Activated naive CD8-positive, alpha-beta T cell treated with anti-CD3 and anti-CD28 coated beads, Interleukin-2, amount 10 ng/mL, durations not matched to agents 7 days and 5 days (primary cell): ENCODE data around the gene COA5. TPM values are rescaled to one million over a fixed set of nuclear protein-coding genes. Genes with fewer than 3 reads are reported as not detected.
A peak's percentile ranks its signal among the peaks of the same experiment; 100 is the strongest.

Experiments
- ATAC-seq: fragments of 150-1000 bp; cut with Tn5 transposase; one replicate; pipeline ENCODE4 v1.10.0; 2021; ENCODE audit warnings: low read depth, moderate library complexity
- POLR2A ChIA-PET: fragments of 350-600 bp; sonication (Branson Sonifier 250); formaldehyde crosslinking; loops from one replicate; lab custom pipeline; 2021; ENCODE audit warnings: antibody characterized with exemption; lab: Charles Lee
- DNase-seq: peaks from one replicate; pipeline ENCODE4 v3.0.0; 2021
- H3K27ac Mint-ChIP-seq: one replicate; pipeline ENCODE4 v1.8.0; 2022; ENCODE audit warnings: mild to moderate bottlenecking, mixed read lengths
- H3K27me3 Mint-ChIP-seq: one replicate; pipeline ENCODE4 v1.8.0; 2022; ENCODE audit warnings: mild to moderate bottlenecking, moderate library complexity, mixed read lengths
- H3K36me3 Mint-ChIP-seq: one replicate; pipeline ENCODE4 v1.8.0; 2021; ENCODE audit warnings: mild to moderate bottlenecking, mixed read lengths
- H3K4me1 Mint-ChIP-seq: one replicate; pipeline ENCODE4 v1.8.0; 2021; ENCODE audit warnings: mixed read lengths
- H3K4me3 Mint-ChIP-seq: one replicate; pipeline ENCODE4 v1.8.0; 2022; ENCODE audit warnings: mild to moderate bottlenecking, moderate library complexity, mixed read lengths
- H3K9me3 Mint-ChIP-seq: one replicate; pipeline ENCODE4 v1.8.0; 2021; ENCODE audit warnings: mixed read lengths
- total RNA-seq, 2 experiments: library from RNA; stranded (reverse); gene quantifications; one replicate each; pipeline ENCODE4 v1.2.3, GENCODE V29; 2021

Gene COA5
- total RNA-seq, 2 experiments from 2014 or later, result 36.2 to 36.7 TPM

GRCh38 chr2:98632351-98632750, 24.0 kb upstream of the COA5 start:
- peaks cover 24% of the 10 kb centered on the region for H3K4me1 Mint-ChIP-seq
- no peak overlapping the region for H3K4me3 Mint-ChIP-seq
- POLR2A ChIA-PET, result no interaction called here
- H3K27ac Mint-ChIP-seq, result peak overlapping the region; percentile 30
- no peaks in the 10 kb centered on the region for H3K27me3 Mint-ChIP-seq
- H3K36me3 Mint-ChIP-seq, result peaks cover 48% of the 10 kb centered on the region
- DNase-seq (no peak), ATAC-seq (no peak)
- no peaks in the 10 kb centered on the region for H3K9me3 Mint-ChIP-seq

GRCh38 chr2:98623657-98624056, 15.3 kb upstream of the COA5 start:
- no peak for ATAC-seq
- Mint-ChIP-seq H3K9me3 (no peaks in the 10 kb centered on the region), H3K27ac (peak overlapping the region; percentile 10), H3K27me3 (no peaks in the 10 kb centered on the region), H3K4me3 (no peak overlapping the region), H3K36me3 (peaks cover 28% of the 10 kb centered on the region), H3K4me1 (peaks cover 16% of the 10 kb centered on the region)
- POLR2A ChIA-PET, result interaction anchor here (1.0 kb wide), 1 partner anchor 11 kb away, joined by 4 read pairs; no protein-coding TSS in a partner anchor
- no peak for DNase-seq

GRCh38 chr2:98617149-98617548, 8.8 kb upstream of the COA5 start:
- H3K4me1 Mint-ChIP-seq, result peaks cover 18% of the 10 kb centered on the region
- ATAC-seq, result no peak
- H3K4me3 Mint-ChIP-seq, result no peak overlapping the region
- H3K27ac Mint-ChIP-seq, result peak overlapping the region; percentile 37
- H3K36me3 Mint-ChIP-seq, result peaks cover 47% of the 10 kb centered on the region
- no peak for DNase-seq
- H3K9me3 Mint-ChIP-seq, result no peaks in the 10 kb centered on the region
- POLR2A ChIA-PET, result interaction anchor here (0.7 to 2.4 kb wide), 2 partner anchors 8 to 17 kb away, joined by 3 to 11 read pairs; partner anchors contain the start of genes COA5 and UNC50
- H3K27me3 Mint-ChIP-seq, result no peaks in the 10 kb centered on the region

GRCh38 chr2:98615481-98615880, 7.2 kb upstream of the COA5 start:
- Mint-ChIP-seq H3K27me3 (no peaks in the 10 kb centered on the region), H3K4me1 (peaks cover 27% of the 10 kb centered on the region), H3K4me3 (no peak overlapping the region), H3K27ac (peak overlapping the region; percentile 8), H3K36me3 (peaks cover 51% of the 10 kb centered on the region), H3K9me3 (no peaks in the 10 kb centered on the region)
- ATAC-seq (no peak), DNase-seq (no peak)
- POLR2A ChIA-PET, result no interaction called here

- Mint-ChIP-seq H3K36me3 (peaks cover 49% of the 10 kb centered on the region), H3K4me3 (no peak overlapping the region), H3K9me3 (no peaks in the 10 kb centered on the region), H3K27ac (no peak overlapping the region), H3K27me3 (no peaks in the 10 kb centered on the region), H3K4me1 (peaks cover 35% of the 10 kb centered on the region)
- no peak for ATAC-seq
- DNase-seq, result no peak
- POLR2A ChIA-PET, result no interaction called here
Measured at GRCh38 chr2:98614024-98614739, 5.9 kb upstream of the COA5 start.

- DNase-seq, result no peak
- peak overlapping the region; percentile 82 for H3K4me3 Mint-ChIP-seq
- peaks cover 24% of the 10 kb centered on the region for H3K36me3 Mint-ChIP-seq
- no peaks in the 10 kb centered on the region for H3K9me3 Mint-ChIP-seq
- POLR2A ChIA-PET, result interaction anchor here (0.5 to 1.9 kb wide), 7 partner anchors 9 to 162 kb away, joined by 3 to 11 read pairs (median 5); partner anchors contain the start of gene MGAT4A
- peaks cover 48% of the 10 kb centered on the region for H3K4me1 Mint-ChIP-seq
- H3K27me3 Mint-ChIP-seq, result no peaks in the 10 kb centered on the region
- no peak for ATAC-seq
- H3K27ac Mint-ChIP-seq, result peak overlapping the region; percentile 95
Measured at GRCh38 chr2:98608962-98609604, 771 bp upstream of the COA5 start.

- ATAC-seq (no peak), DNase-seq (no peak)
- Mint-ChIP-seq H3K27ac (peak overlapping the region; percentile 95), H3K36me3 (peaks cover 14% of the 10 kb centered on the region), H3K4me1 (peaks cover 48% of the 10 kb centered on the region), H3K4me3 (peak overlapping the region; percentile 82), H3K9me3 (no peaks in the 10 kb centered on the region), H3K27me3 (no peaks in the 10 kb centered on the region)
- POLR2A ChIA-PET, result interaction anchor here (1.0 to 1.9 kb wide), 2 partner anchors 123 to 547 kb away, joined by 3 to 6 read pairs; partner anchors contain the start of genes LIPT1, MGAT4A and TSGA10
Measured at GRCh38 chr2:98607741-98608115, 584 bp downstream of the COA5 start.

GRCh38 chr2:98607104-98607503, 1.2 kb downstream of the COA5 start:
- POLR2A ChIA-PET, result interaction anchor here (1.0 kb wide), 1 partner anchor 547 kb away, joined by 3 read pairs; the partner anchor contains the start of genes LIPT1 and TSGA10

GRCh38 chr2:98606431-98606830, 1.9 kb downstream of the COA5 start:
- ATAC-seq (no peak), DNase-seq (no peak)
- POLR2A ChIA-PET, result no interaction called here
- H3K9me3 Mint-ChIP-seq, result no peaks in the 10 kb centered on the region
- H3K27me3 Mint-ChIP-seq, result no peaks in the 10 kb centered on the region
- H3K4me3 Mint-ChIP-seq, result no peak overlapping the region
- peak overlapping the region; percentile 12 for H3K27ac Mint-ChIP-seq
- H3K4me1 Mint-ChIP-seq, result peaks cover 44% of the 10 kb centered on the region
- H3K36me3 Mint-ChIP-seq, result peaks cover 11% of the 10 kb centered on the region

More at GRCh38 chr2:98607104-98607503, 1.2 kb downstream of the COA5 start:
- peaks cover 14% of the 10 kb centered on the region for H3K36me3 Mint-ChIP-seq
- H3K27me3 Mint-ChIP-seq, result no peaks in the 10 kb centered on the region
- H3K27ac Mint-ChIP-seq, result peak overlapping the region; percentile 95
- no peaks in the 10 kb centered on the region for H3K9me3 Mint-ChIP-seq
- H3K4me3 Mint-ChIP-seq, result peak overlapping the region; percentile 82
- H3K4me1 Mint-ChIP-seq, result peaks cover 48% of the 10 kb centered on the region
- no peak for DNase-seq
- no peak for ATAC-seq

GRCh38 chr2:98605076-98605475, 3.2 kb downstream of the COA5 start:
- Mint-ChIP-seq H3K36me3 (peaks cover 7% of the 10 kb centered on the region), H3K27me3 (no peaks in the 10 kb centered on the region), H3K27ac (peak overlapping the region; percentile 18), H3K4me3 (no peak overlapping the region), H3K4me1 (peaks cover 31% of the 10 kb centered on the region), H3K9me3 (no peaks in the 10 kb centered on the region)
- no peak for DNase-seq
- POLR2A ChIA-PET, result interaction anchor here (1.2 kb wide), 1 partner anchor 132 kb away, joined by 3 read pairs; no protein-coding TSS in a partner anchor
- ATAC-seq, result no peak

GRCh38 chr2:98604547-98604946, 3.8 kb downstream of the COA5 start:
- POLR2A ChIA-PET, result interaction anchor here (1.2 kb wide), 1 partner anchor 132 kb away, joined by 3 read pairs; no protein-coding TSS in a partner anchor
- no peaks in the 10 kb centered on the region for H3K27me3 Mint-ChIP-seq
- no peak overlapping the region for H3K4me3 Mint-ChIP-seq
- DNase-seq (no peak), ATAC-seq (no peak)
- peaks cover 7% of the 10 kb centered on the region for H3K36me3 Mint-ChIP-seq
- no peaks in the 10 kb centered on the region for H3K9me3 Mint-ChIP-seq
- peaks cover 26% of the 10 kb centered on the region for H3K4me1 Mint-ChIP-seq
- H3K27ac Mint-ChIP-seq, result no peak overlapping the region

- H3K4me3 Mint-ChIP-seq, result no peak overlapping the region
- POLR2A ChIA-PET, result no interaction called here
- no peak overlapping the region for H3K27ac Mint-ChIP-seq
- no peaks in the 10 kb centered on the region for H3K27me3 Mint-ChIP-seq
- DNase-seq (no peak), ATAC-seq (peak; percentile 65)
- H3K9me3 Mint-ChIP-seq, result no peaks in the 10 kb centered on the region
- peaks cover 21% of the 10 kb centered on the region for H3K36me3 Mint-ChIP-seq
- peaks cover 22% of the 10 kb centered on the region for H3K4me1 Mint-ChIP-seq
Measured at GRCh38 chr2:98601532-98602132, 6.7 kb downstream of the COA5 start.

- peaks cover 30% of the 10 kb centered on the region for H3K36me3 Mint-ChIP-seq
- no peak overlapping the region for H3K4me3 Mint-ChIP-seq
- no peaks in the 10 kb centered on the region for H3K27me3 Mint-ChIP-seq
- peaks cover 8% of the 10 kb centered on the region for H3K4me1 Mint-ChIP-seq
- POLR2A ChIA-PET, result no interaction called here
- peak overlapping the region; percentile 64 for H3K27ac Mint-ChIP-seq
- ATAC-seq (no peak), DNase-seq (no peak)
- peaks cover 2% of the 10 kb centered on the region for H3K9me3 Mint-ChIP-seq
Measured at GRCh38 chr2:98598781-98599428, 9.4 kb downstream of the COA5 start.
